Stimulated activated naive CD8-positive, alpha-beta T cell treated with anti-CD3 and anti-CD28 coated beads, Interleukin-15, Interleukin-2, amounts not matched to agents 100 ng/mL and 50 ng/mL, for 24 hours (primary cell): ENCODE results near the gene LRMDA.

Experiments used
- H3K27ac Mint-ChIP-seq: one replicate; pipeline ENCODE4 v1.8.0; 2021; ENCODE audit warnings: mild to moderate bottlenecking, mixed read lengths
- H3K27me3 Mint-ChIP-seq: one replicate; pipeline ENCODE4 v1.8.0; 2021; ENCODE audit warnings: mixed read lengths
- H3K36me3 Mint-ChIP-seq: one replicate; pipeline ENCODE4 v1.8.0; 2021; ENCODE audit warnings: low read depth, mixed read lengths
- H3K4me1 Mint-ChIP-seq: one replicate; pipeline ENCODE4 v1.8.0; 2021; ENCODE audit warnings: low read depth, mixed read lengths
- H3K4me3 Mint-ChIP-seq: one replicate; pipeline ENCODE4 v1.8.0; 2021; ENCODE audit warnings: mild to moderate bottlenecking, mixed read lengths
- H3K9me3 Mint-ChIP-seq: one replicate; pipeline ENCODE4 v1.8.0; 2021; ENCODE audit warnings: mixed read lengths

The LRMDA gene

GRCh38 chr10:75969031-75969430 lies 537.6 kb downstream of the LRMDA start:
- Mint-ChIP-seq H3K27me3 (peaks cover 4% of the 10 kb centered on the region), H3K4me3 (no peak overlapping the region), H3K27ac (no peak overlapping the region), H3K9me3 (no peaks in the 10 kb centered on the region), H3K4me1 (no peaks in the 10 kb centered on the region), H3K36me3 (no peaks in the 10 kb centered on the region)

GRCh38 chr10:75971402-75972211 lies 540.2 kb downstream of the LRMDA start:
- no peak overlapping the region for H3K27ac Mint-ChIP-seq
- no peaks in the 10 kb centered on the region for H3K4me1 Mint-ChIP-seq
- H3K4me3 Mint-ChIP-seq = no peak overlapping the region
- H3K9me3 Mint-ChIP-seq = no peaks in the 10 kb centered on the region
- no peaks in the 10 kb centered on the region for H3K36me3 Mint-ChIP-seq
- H3K27me3 Mint-ChIP-seq = no peaks in the 10 kb centered on the region

- no peaks in the 10 kb centered on the region for H3K27me3 Mint-ChIP-seq
- no peak overlapping the region for H3K4me3 Mint-ChIP-seq
- H3K9me3 Mint-ChIP-seq = no peaks in the 10 kb centered on the region
- no peaks in the 10 kb centered on the region for H3K4me1 Mint-ChIP-seq
- H3K27ac Mint-ChIP-seq = no peak overlapping the region
- H3K36me3 Mint-ChIP-seq = no peaks in the 10 kb centered on the region
These were observed 541.3 kb downstream of the LRMDA start for GRCh38 chr10:75972491-75973276.

GRCh38 chr10:75974080-75974479 lies 542.7 kb downstream of the LRMDA start:
- H3K36me3 Mint-ChIP-seq = no peaks in the 10 kb centered on the region
- H3K4me1 Mint-ChIP-seq = no peaks in the 10 kb centered on the region
- no peaks in the 10 kb centered on the region for H3K9me3 Mint-ChIP-seq
- no peak overlapping the region for H3K27ac Mint-ChIP-seq
- no peak overlapping the region for H3K4me3 Mint-ChIP-seq
- no peaks in the 10 kb centered on the region for H3K27me3 Mint-ChIP-seq

- no peak overlapping the region for H3K27ac Mint-ChIP-seq
- H3K4me1 Mint-ChIP-seq = no peaks in the 10 kb centered on the region
- H3K9me3 Mint-ChIP-seq = no peaks in the 10 kb centered on the region
- no peak overlapping the region for H3K4me3 Mint-ChIP-seq
- H3K27me3 Mint-ChIP-seq = peaks cover 7% of the 10 kb centered on the region
- no peaks in the 10 kb centered on the region for H3K36me3 Mint-ChIP-seq
These were observed 545.3 kb downstream of the LRMDA start for GRCh38 chr10:75976681-75977080.

- no peaks in the 10 kb centered on the region for H3K36me3 Mint-ChIP-seq
- H3K9me3 Mint-ChIP-seq = no peaks in the 10 kb centered on the region
- no peaks in the 10 kb centered on the region for H3K4me1 Mint-ChIP-seq
- H3K27me3 Mint-ChIP-seq = peaks cover 7% of the 10 kb centered on the region
- H3K4me3 Mint-ChIP-seq = no peak overlapping the region
- H3K27ac Mint-ChIP-seq = no peak overlapping the region
These were observed 545.7 kb downstream of the LRMDA start for GRCh38 chr10:75977139-75977538.

- H3K4me1 Mint-ChIP-seq = no peaks in the 10 kb centered on the region
- no peaks in the 10 kb centered on the region for H3K36me3 Mint-ChIP-seq
- H3K27ac Mint-ChIP-seq = no peak overlapping the region
- peaks cover 7% of the 10 kb centered on the region for H3K27me3 Mint-ChIP-seq
- H3K9me3 Mint-ChIP-seq = no peaks in the 10 kb centered on the region
- no peak overlapping the region for H3K4me3 Mint-ChIP-seq
These were observed 546.8 kb downstream of the LRMDA start for GRCh38 chr10:75978213-75978612.

GRCh38 chr10:75980419-75981002 lies 549.1 kb downstream of the LRMDA start:
- Mint-ChIP-seq H3K9me3 (no peaks in the 10 kb centered on the region), H3K4me1 (no peaks in the 10 kb centered on the region), H3K36me3 (no peaks in the 10 kb centered on the region), H3K27ac (no peak overlapping the region), H3K27me3 (peaks cover 7% of the 10 kb centered on the region), H3K4me3 (no peak overlapping the region)

- H3K36me3 Mint-ChIP-seq = no peaks in the 10 kb centered on the region
- no peaks in the 10 kb centered on the region for H3K9me3 Mint-ChIP-seq
- H3K4me1 Mint-ChIP-seq = no peaks in the 10 kb centered on the region
- no peak overlapping the region for H3K27ac Mint-ChIP-seq
- peaks cover 7% of the 10 kb centered on the region for H3K27me3 Mint-ChIP-seq
- H3K4me3 Mint-ChIP-seq = no peak overlapping the region
These were observed 551.4 kb downstream of the LRMDA start for GRCh38 chr10:75982611-75983369.

- Mint-ChIP-seq H3K27me3 (peaks cover 7% of the 10 kb centered on the region), H3K36me3 (no peaks in the 10 kb centered on the region), H3K27ac (no peak overlapping the region), H3K9me3 (no peaks in the 10 kb centered on the region), H3K4me1 (no peaks in the 10 kb centered on the region), H3K4me3 (no peak overlapping the region)
These were observed 552.6 kb downstream of the LRMDA start for GRCh38 chr10:75984067-75984466.

- H3K27ac Mint-ChIP-seq = no peak overlapping the region
- H3K27me3 Mint-ChIP-seq = no peaks in the 10 kb centered on the region
- no peaks in the 10 kb centered on the region for H3K36me3 Mint-ChIP-seq
- H3K9me3 Mint-ChIP-seq = no peaks in the 10 kb centered on the region
- no peaks in the 10 kb centered on the region for H3K4me1 Mint-ChIP-seq
- no peak overlapping the region for H3K4me3 Mint-ChIP-seq
These were observed 556.2 kb downstream of the LRMDA start for GRCh38 chr10:75987616-75988015.

- no peaks in the 10 kb centered on the region for H3K27me3 Mint-ChIP-seq
- no peak overlapping the region for H3K4me3 Mint-ChIP-seq
- H3K4me1 Mint-ChIP-seq = no peaks in the 10 kb centered on the region
- no peaks in the 10 kb centered on the region for H3K36me3 Mint-ChIP-seq
- H3K27ac Mint-ChIP-seq = no peak overlapping the region
- no peaks in the 10 kb centered on the region for H3K9me3 Mint-ChIP-seq
These were observed 563.1 kb downstream of the LRMDA start for GRCh38 chr10:75994357-75995040.

GRCh38 chr10:75995041-75995430 lies 563.6 kb downstream of the LRMDA start:
- H3K9me3 Mint-ChIP-seq = no peaks in the 10 kb centered on the region
- no peaks in the 10 kb centered on the region for H3K27me3 Mint-ChIP-seq
- no peaks in the 10 kb centered on the region for H3K36me3 Mint-ChIP-seq
- no peaks in the 10 kb centered on the region for H3K4me1 Mint-ChIP-seq
- no peak overlapping the region for H3K27ac Mint-ChIP-seq
- H3K4me3 Mint-ChIP-seq = no peak overlapping the region

- Mint-ChIP-seq H3K36me3 (no peaks in the 10 kb centered on the region), H3K4me3 (no peak overlapping the region), H3K9me3 (no peaks in the 10 kb centered on the region), H3K27me3 (no peaks in the 10 kb centered on the region), H3K4me1 (no peaks in the 10 kb centered on the region), H3K27ac (no peak overlapping the region)
These were observed 564.3 kb downstream of the LRMDA start for GRCh38 chr10:75995720-75996119.
